GM12878 (cell line): ENCODE data around the gene UNC5B.

Experiments used
- CBFB ChIP-seq: IDR thresholded peaks from 2 replicates; pipeline ENCODE4 v1.6.1; 2016; ENCODE audit warnings: antibody characterized with exemption, low read depth
- CTCF ChIP-seq, 3 experiments: IDR thresholded peaks in 2 of 3; conservative IDR thresholded peaks in 1 of 3; 2 replicates each; pipeline ENCODE4 v1.5.1; 2011; ENCODE audit warnings: low read depth in 3 of 3, low read length in 3 of 3, mild to moderate bottlenecking in 3 of 3, control low read depth in 2 of 3, moderate library complexity in 2 of 3, inconsistent platforms in 1 of 3, mixed read lengths in 1 of 3; ENCODE audit not compliant: control insufficient read depth in 2 of 3, insufficient read depth in 1 of 3; ENCODE audit errors: extremely low read depth in 1 of 3
- HDAC6 ChIP-seq: fragments of 200-600 bp; sonication (generic); IDR thresholded peaks from one replicate; pipeline ENCODE4 v1.8.0; 2017; ENCODE audit warnings: antibody characterized with exemption; ENCODE audit not compliant: unreplicated experiment
- JUNB ChIP-seq: IDR thresholded peaks from 2 replicates; pipeline ENCODE4 v1.6.1; 2016; ENCODE audit warnings: antibody characterized with exemption, mild to moderate bottlenecking
- SRF ChIP-seq, 2 experiments: IDR thresholded peaks; 2 replicates each; pipeline ENCODE4 v1.6.1; 2011; ENCODE audit warnings: low read depth in 2 of 2, low read length in 2 of 2, mild to moderate bottlenecking in 1 of 2, moderate library complexity in 1 of 2
- TCF12 ChIP-seq: IDR thresholded peaks from 2 replicates; pipeline ENCODE4 v1.6.1; 2011; ENCODE audit warnings: low read depth, mild to moderate bottlenecking, low read length

GRCh38 chr10:71197955-71198354, 14.4 kb upstream of the UNC5B start:
- TF ChIP-seq TCF12: no peak
- no peak for TF ChIP-seq CTCF (IDR thresholded peaks at IDR 0.05 in 2 of 3, conservative IDR thresholded peaks at IDR 0.05 in 1 of 3; ENCODE audit: control insufficient read depth in 2 of 3, extremely low read depth in 1 of 3, insufficient read depth in 1 of 3, low read depth in 3 of 3, low read length in 3 of 3)
- no peak for TF ChIP-seq CBFB
- no peak for TF ChIP-seq SRF (IDR thresholded peaks at IDR 0.05; ENCODE audit: low read depth in 2 of 2, low read length in 2 of 2)
- no peak for TF ChIP-seq JUNB
- no peak for TF ChIP-seq HDAC6
